ENCODE data around the gene MARCO. TPM values are rescaled to one million over a fixed set of nuclear protein-coding genes. Genes with fewer than 3 reads are reported as not detected.

Gene MARCO
- total RNA-seq, 5 donors from 2014 or later (not counting 1 experiment from before 2014, with no cell fraction given), result 0.13 to 0.67 (median 0.47) TPM; not detected in 2

DNA sequence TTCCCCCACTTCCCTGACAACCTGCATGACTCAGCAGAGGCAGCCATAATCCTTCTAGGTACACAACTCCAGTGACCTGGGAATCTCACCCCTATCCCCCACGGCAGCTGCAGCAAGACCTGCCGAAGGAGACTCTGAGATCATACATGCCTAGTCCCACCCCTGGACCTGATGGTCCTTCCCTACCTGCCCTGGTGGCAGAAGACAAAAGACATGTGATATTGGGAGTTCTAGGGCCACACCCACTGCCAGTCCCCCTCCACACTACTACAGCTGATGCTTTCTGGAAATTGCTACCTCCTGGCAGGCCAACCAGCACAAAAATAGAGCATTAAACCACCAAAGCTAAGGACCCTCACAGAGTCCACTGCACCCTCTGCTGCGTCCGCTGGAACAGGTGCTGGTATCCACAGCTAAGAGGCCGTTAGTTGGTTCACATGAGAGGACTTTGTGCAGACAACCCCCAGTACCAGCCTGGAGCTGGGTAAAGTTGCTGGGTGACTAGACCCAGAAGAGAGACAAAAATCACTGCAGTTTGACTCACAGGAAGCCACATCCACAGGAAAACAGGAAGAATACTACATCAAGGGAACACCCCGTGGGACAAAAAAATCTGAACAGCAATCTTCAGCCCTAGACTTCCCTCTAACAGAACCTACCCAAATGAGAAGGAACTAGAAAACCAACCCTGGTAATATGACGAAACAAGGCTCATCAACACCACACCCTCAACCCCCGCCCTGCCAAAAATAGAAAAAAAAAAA is 12.5 kb downstream of the MARCO start:
- Mint-ChIP-seq H3K27ac (peak overlapping the region in 1 of 2 donors; percentile 55), H3K4me1 (peaks cover 0 to 7% (median 0%) of the 10 kb centered on the region in 3 donors), H3K27me3 (peaks cover 7 to 18% of the 10 kb centered on the region in 2 donors), H3K4me3 (no peak overlapping the region), H3K9me3 (peaks cover 13 to 42% (median 22%) of the 10 kb centered on the region in 3 donors), H3K36me3 (no peaks in the 10 kb centered on the region)
- ChIA-PET CTCF (interaction anchor here in 1 of 2 donors (0.6 kb wide), 1 partner anchor 409 kb away, joined by 4 read pairs; no protein-coding TSS in a partner anchor), POLR2A (interaction anchor here in 1 of 2 donors (0.6 kb wide), 1 partner anchor 234 kb away, joined by 3 read pairs; no protein-coding TSS in a partner anchor)
- ATAC-seq (replicated peaks in 1 of 4) (no peak), DNase-seq (no peak)
- Histone ChIP-seq H3K27ac (ENCODE audit: low read length) (no peak overlapping the region), H3K9me3 (no peaks in the 10 kb centered on the region), H3K4me3 (ENCODE audit: control insufficient read depth in 1 of 2, extremely low read depth in 1 of 2, low read length in 1 of 2) (no peak overlapping the region), H3K36me3 (ENCODE audit: control insufficient read depth in 2 of 2, extremely low read depth in 1 of 2, insufficient read depth in 1 of 2, low read length in 1 of 2) (no peaks in the 10 kb centered on the region), H3K27me3 (replicated peaks in 1 of 2; ENCODE audit: control insufficient read depth in 2 of 2, extremely low read depth in 1 of 2, insufficient read depth in 2 of 2, low read length in 1 of 2) (peaks cover 0 to 14% of the 10 kb centered on the region in 2 experiments), H3K4me1 (ENCODE audit: control insufficient read depth in 1 of 2, extremely low read depth in 1 of 2, insufficient read depth in 2 of 2, low read length in 2 of 2) (no peaks in the 10 kb centered on the region)
- 63% methylated on average over 5 of the region's 8 CpGs for WGBS (ENCODE audit: insufficient coverage)

- no peak overlapping the region for H3K4me3 Mint-ChIP-seq
- ChIA-PET CTCF (no interaction called here), POLR2A (no interaction called here)
- peaks cover 8 to 10% of the 10 kb centered on the region in 2 donors for H3K27me3 Mint-ChIP-seq
- Histone ChIP-seq H3K36me3 (ENCODE audit: control insufficient read depth in 2 of 2, extremely low read depth in 1 of 2, insufficient read depth in 1 of 2, low read length in 1 of 2) (no peaks in the 10 kb centered on the region), H3K27ac (ENCODE audit: low read length) (no peak overlapping the region), H3K4me3 (ENCODE audit: control insufficient read depth in 1 of 2, extremely low read depth in 1 of 2, low read length in 1 of 2) (no peak overlapping the region), H3K9me3 (no peaks in the 10 kb centered on the region), H3K27me3 (replicated peaks in 1 of 2; ENCODE audit: control insufficient read depth in 2 of 2, extremely low read depth in 1 of 2, insufficient read depth in 2 of 2, low read length in 1 of 2) (peaks cover 0 to 6% of the 10 kb centered on the region in 2 experiments), H3K4me1 (ENCODE audit: control insufficient read depth in 1 of 2, extremely low read depth in 1 of 2, insufficient read depth in 2 of 2, low read length in 2 of 2) (no peaks in the 10 kb centered on the region)
- H3K36me3 Mint-ChIP-seq, result no peaks in the 10 kb centered on the region
- ATAC-seq (replicated peaks in 1 of 4), result no peak
- WGBS (ENCODE audit: insufficient coverage), result 26% methylated on average over 2 of the region's 3 CpGs
- H3K9me3 Mint-ChIP-seq, result peaks cover 0 to 3% (median 0%) of the 10 kb centered on the region in 3 donors
- DNase-seq, result no peak
- H3K4me1 Mint-ChIP-seq, result no peaks in the 10 kb centered on the region
- no peak overlapping the region for H3K27ac Mint-ChIP-seq
Observed at GRCh38 chr2:118965737-118966136, 23.7 kb downstream of the MARCO start.

GRCh38 chr2:118967124-118967880 is 25.3 kb downstream of the MARCO start:
- H3K4me3 Mint-ChIP-seq, result no peak overlapping the region
- H3K27ac Mint-ChIP-seq, result no peak overlapping the region
- H3K27me3 ChIP-seq (replicated peaks in 1 of 2; ENCODE audit: control insufficient read depth in 2 of 2, extremely low read depth in 1 of 2, insufficient read depth in 2 of 2, low read length in 1 of 2), result peaks cover 0 to 11% of the 10 kb centered on the region in 2 experiments
- no peaks in the 10 kb centered on the region for H3K36me3 ChIP-seq (ENCODE audit: control insufficient read depth in 2 of 2, extremely low read depth in 1 of 2, insufficient read depth in 1 of 2, low read length in 1 of 2)
- POLR2A ChIA-PET, result no interaction called here
- no peak overlapping the region for H3K27ac ChIP-seq (ENCODE audit: low read length)
- no peaks in the 10 kb centered on the region for H3K9me3 Mint-ChIP-seq
- H3K4me3 ChIP-seq (ENCODE audit: control insufficient read depth in 1 of 2, extremely low read depth in 1 of 2, low read length in 1 of 2), result no peak overlapping the region
- H3K27me3 Mint-ChIP-seq, result peaks cover 11 to 14% of the 10 kb centered on the region in 2 donors
- H3K36me3 Mint-ChIP-seq, result no peaks in the 10 kb centered on the region
- no peaks in the 10 kb centered on the region for H3K9me3 ChIP-seq
- no peaks in the 10 kb centered on the region for H3K4me1 Mint-ChIP-seq
- DNase-seq, result no peak
- CTCF ChIA-PET, result no interaction called here
- WGBS (ENCODE audit: insufficient coverage), result 85% methylated on average over 3 of the region's 6 CpGs
- no peak for ATAC-seq (replicated peaks in 1 of 4)
- no peaks in the 10 kb centered on the region for H3K4me1 ChIP-seq (ENCODE audit: control insufficient read depth in 1 of 2, extremely low read depth in 1 of 2, insufficient read depth in 2 of 2, low read length in 2 of 2)

- H3K4me1 Mint-ChIP-seq, result no peaks in the 10 kb centered on the region
- WGBS (ENCODE audit: insufficient coverage), result no CpG with 5 or more reads among the region's 3 CpGs
- CTCF ChIA-PET, result no interaction called here
- no peak overlapping the region for H3K27ac Mint-ChIP-seq
- POLR2A ChIA-PET, result no interaction called here
- H3K36me3 Mint-ChIP-seq, result no peaks in the 10 kb centered on the region
- no peak overlapping the region for H3K4me3 Mint-ChIP-seq
- DNase-seq (no peak), ATAC-seq (replicated peaks in 1 of 4) (no peak)
- Histone ChIP-seq H3K9me3 (no peaks in the 10 kb centered on the region), H3K4me3 (ENCODE audit: control insufficient read depth in 1 of 2, extremely low read depth in 1 of 2, low read length in 1 of 2) (no peak overlapping the region), H3K36me3 (ENCODE audit: control insufficient read depth in 2 of 2, extremely low read depth in 1 of 2, insufficient read depth in 1 of 2, low read length in 1 of 2) (no peaks in the 10 kb centered on the region), H3K27me3 (replicated peaks in 1 of 2; ENCODE audit: control insufficient read depth in 2 of 2, extremely low read depth in 1 of 2, insufficient read depth in 2 of 2, low read length in 1 of 2) (peaks cover 0 to 11% of the 10 kb centered on the region in 2 experiments), H3K4me1 (ENCODE audit: control insufficient read depth in 1 of 2, extremely low read depth in 1 of 2, insufficient read depth in 2 of 2, low read length in 2 of 2) (no peaks in the 10 kb centered on the region), H3K27ac (ENCODE audit: low read length) (no peak overlapping the region)
- no peaks in the 10 kb centered on the region for H3K9me3 Mint-ChIP-seq
- H3K27me3 Mint-ChIP-seq, result peaks cover 11 to 14% of the 10 kb centered on the region in 2 donors
Observed at GRCh38 chr2:118968042-118968441, 26.0 kb downstream of the MARCO start.

- ATAC-seq (replicated peaks in 1 of 4), result no peak
- Mint-ChIP-seq H3K27ac (peak overlapping the region in 1 of 2 donors; percentile 42), H3K9me3 (no peaks in the 10 kb centered on the region), H3K4me1 (no peaks in the 10 kb centered on the region), H3K4me3 (no peak overlapping the region), H3K27me3 (peaks cover 11 to 19% of the 10 kb centered on the region in 2 donors), H3K36me3 (no peaks in the 10 kb centered on the region)
- Histone ChIP-seq H3K36me3 (ENCODE audit: control insufficient read depth in 2 of 2, extremely low read depth in 1 of 2, insufficient read depth in 1 of 2, low read length in 1 of 2) (no peaks in the 10 kb centered on the region), H3K4me1 (ENCODE audit: control insufficient read depth in 1 of 2, extremely low read depth in 1 of 2, insufficient read depth in 2 of 2, low read length in 2 of 2) (no peaks in the 10 kb centered on the region), H3K4me3 (ENCODE audit: control insufficient read depth in 1 of 2, extremely low read depth in 1 of 2, low read length in 1 of 2) (no peak overlapping the region), H3K27me3 (replicated peaks in 1 of 2; ENCODE audit: control insufficient read depth in 2 of 2, extremely low read depth in 1 of 2, insufficient read depth in 2 of 2, low read length in 1 of 2) (peaks cover 0 to 17% of the 10 kb centered on the region in 2 experiments), H3K9me3 (no peaks in the 10 kb centered on the region), H3K27ac (ENCODE audit: low read length) (no peak overlapping the region)
- CTCF ChIA-PET, result no interaction called here
- 72% methylated on average over 4 of the region's 7 CpGs for WGBS (ENCODE audit: insufficient coverage)
- DNase-seq, result no peak
- POLR2A ChIA-PET, result no interaction called here
Observed at GRCh38 chr2:118968961-118969733, 27.2 kb downstream of the MARCO start.

DNA sequence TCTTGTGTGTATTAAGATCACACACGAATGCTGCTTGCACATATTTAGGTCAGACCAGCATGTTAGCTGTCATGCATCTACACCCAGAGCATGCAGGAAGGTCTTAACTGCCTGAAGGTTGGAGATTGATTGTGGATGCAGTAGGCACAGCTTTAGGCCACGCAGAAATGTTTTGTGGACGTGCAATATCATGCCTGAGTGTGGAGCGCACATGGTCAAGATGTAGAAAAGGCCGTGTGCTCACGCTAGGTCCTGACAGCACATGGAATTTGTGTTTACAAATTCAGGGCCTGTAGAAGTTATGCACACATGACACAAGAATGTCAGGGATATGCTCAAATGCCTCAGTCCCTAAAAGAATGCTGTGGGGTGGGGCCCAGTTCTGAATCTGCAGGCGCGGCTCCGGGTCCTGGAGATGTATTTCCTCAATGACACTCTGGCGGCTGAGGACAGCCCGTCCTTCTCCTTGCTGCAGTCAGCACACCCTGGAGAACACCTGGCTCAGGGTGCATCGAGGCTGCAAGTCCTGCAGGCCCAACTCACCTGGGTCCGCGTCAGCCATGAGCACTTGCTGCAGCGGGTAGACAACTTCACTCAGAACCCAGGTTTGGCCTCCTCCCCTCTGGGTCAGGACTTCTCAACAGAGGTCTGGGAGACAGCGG is 27.9 kb downstream of the MARCO start:
- no peaks in the 10 kb centered on the region for H3K4me1 Mint-ChIP-seq
- peaks cover 11 to 20% of the 10 kb centered on the region in 2 donors for H3K27me3 Mint-ChIP-seq
- ATAC-seq (replicated peaks in 1 of 4), result no peak

More for the DNA sequence above, 27.9 kb downstream of the MARCO start:
- peaks cover 0 to 24% of the 10 kb centered on the region in 2 experiments for H3K27me3 ChIP-seq (replicated peaks in 1 of 2; ENCODE audit: control insufficient read depth in 2 of 2, extremely low read depth in 1 of 2, insufficient read depth in 2 of 2, low read length in 1 of 2)
- no peak for DNase-seq
- Mint-ChIP-seq H3K4me3 (no peak overlapping the region), H3K27ac (no peak overlapping the region), H3K9me3 (no peaks in the 10 kb centered on the region), H3K36me3 (no peaks in the 10 kb centered on the region)
- no peak overlapping the region for H3K4me3 ChIP-seq (ENCODE audit: control insufficient read depth in 1 of 2, extremely low read depth in 1 of 2, low read length in 1 of 2)
- no peaks in the 10 kb centered on the region for H3K36me3 ChIP-seq (ENCODE audit: control insufficient read depth in 2 of 2, extremely low read depth in 1 of 2, insufficient read depth in 1 of 2, low read length in 1 of 2)
- H3K9me3 ChIP-seq, result no peaks in the 10 kb centered on the region
- ChIA-PET CTCF (no interaction called here), POLR2A (no interaction called here)
- 93% methylated on average over 12 of the region's 16 CpGs for WGBS (ENCODE audit: insufficient coverage)
- H3K27ac ChIP-seq (ENCODE audit: low read length), result no peak overlapping the region
- no peaks in the 10 kb centered on the region for H3K4me1 ChIP-seq (ENCODE audit: control insufficient read depth in 1 of 2, extremely low read depth in 1 of 2, insufficient read depth in 2 of 2, low read length in 2 of 2)
